ENCODE data around the gene WFDC13. TPM values are rescaled to one million over a fixed set of nuclear protein-coding genes. Genes with fewer than 3 reads are reported as not detected.
"Not testable (repeated sequence)": the region's sequence is repeated elsewhere in the genome, so short reads cannot be mapped to it uniquely, and the experiment has no call there.

Gene WFDC13
- polyA plus RNA-seq (2013, experiment 1 of 2): 0.20 TPM
- 0.21 TPM for polyA plus RNA-seq (2013, experiment 2 of 2)

DNA sequence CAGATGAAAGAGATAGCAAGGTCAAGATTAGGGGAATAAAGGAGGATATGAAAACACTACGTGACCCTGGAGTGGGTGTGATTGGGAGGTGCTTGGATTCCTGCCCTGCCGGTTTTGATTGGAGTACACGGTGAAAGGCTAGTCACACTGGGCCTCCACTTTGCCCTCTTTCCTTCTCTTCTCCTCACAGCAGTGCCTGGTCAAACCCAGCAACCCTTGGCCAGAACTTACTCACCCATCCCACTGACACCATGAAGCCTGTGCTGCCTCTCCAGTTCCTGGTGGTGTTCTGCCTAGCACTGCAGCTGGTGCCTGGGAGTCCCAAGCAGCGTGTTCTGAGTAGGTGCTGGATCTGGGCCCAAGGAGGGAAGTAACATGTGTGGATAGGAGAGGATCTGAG is at the start of gene WFDC13:
WFDC13 (plus strand) TSS at position 166 of the 400 bp plus-strand sequence; CDS start at position 252, 86 bp downstream.
- no peak within 1 kb of the TSS for H3K27ac ChIP-seq (ENCODE audit: low read depth, low read length)
- H3K36me3 ChIP-seq (ENCODE audit: control insufficient read depth, insufficient read depth, low read length): no peaks in the 10 kb centered on the region
- no CpG with 5 or more reads among the region's 4 CpGs for WGBS (ENCODE audit: extremely low coverage, insufficient coverage, low lambda C conversion rate)
- no peak within 1 kb of the TSS for H2BK5ac ChIP-seq (ENCODE audit: low read length)
- no peak for DNase-seq
- H2BK15ac ChIP-seq (replicated peaks; ENCODE audit: low read depth): no peak within 1 kb of the TSS
- H3K4ac ChIP-seq (ENCODE audit: low read depth, low read length): no peak within 1 kb of the TSS
- H3K27me3 ChIP-seq (ENCODE audit: insufficient read depth, low read length, poor library complexity): no peaks in the 10 kb centered on the region
- H3K23ac ChIP-seq (ENCODE audit: low read length): no peak within 1 kb of the TSS
- no peaks in the 10 kb centered on the region for H3K79me1 ChIP-seq (ENCODE audit: low read length)
- H3K56ac ChIP-seq (ENCODE audit: low read length): peak within 1 kb of the TSS; percentile 34
- no peaks in the 10 kb centered on the region for H3K4me1 ChIP-seq (ENCODE audit: control insufficient read depth, low read depth, low read length)
- H4K5ac ChIP-seq (ENCODE audit: low read length): no peak within 1 kb of the TSS
- no peak within 1 kb of the TSS for H2BK120ac ChIP-seq (ENCODE audit: low read depth, low read length)
- no peak within 1 kb of the TSS for H2AK5ac ChIP-seq (ENCODE audit: low read length)
- no peak within 1 kb of the TSS for H4K8ac ChIP-seq (ENCODE audit: low read depth, low read length)
- H3K9ac ChIP-seq (ENCODE audit: low read length): no peak within 1 kb of the TSS
- H3K4me3 ChIP-seq (ENCODE audit: low read length): no peak within 1 kb of the TSS
- H3K4me2 ChIP-seq (ENCODE audit: low read length): no peak within 1 kb of the TSS
- H3K79me2 ChIP-seq (ENCODE audit: control insufficient read depth, insufficient read depth, low read length): no peaks in the 10 kb centered on the region
- H3K18ac ChIP-seq (ENCODE audit: low read length): no peak within 1 kb of the TSS

DNA sequence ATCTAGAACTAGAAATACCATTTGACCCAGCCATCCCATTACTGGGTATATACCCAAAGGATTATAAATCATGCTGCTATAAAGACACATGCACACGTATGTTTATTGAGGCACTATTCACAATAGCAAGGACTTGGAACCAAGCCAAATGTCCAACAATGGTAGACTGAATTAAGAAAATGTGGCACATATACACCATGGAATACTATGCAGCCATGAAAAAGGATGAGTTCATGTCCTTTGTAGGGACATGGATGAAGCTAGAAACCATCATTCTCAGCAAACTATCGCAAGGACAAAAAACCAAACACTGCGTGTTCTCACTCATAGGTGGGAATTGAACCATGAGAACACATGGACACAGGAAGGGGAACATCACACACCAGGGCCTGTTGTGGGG is 44.8 kb upstream of the WFDC13 start:
- H3K4me3 ChIP-seq (ENCODE audit: low read length); H3K56ac ChIP-seq (ENCODE audit: low read length); H3K79me2 ChIP-seq (ENCODE audit: control insufficient read depth, insufficient read depth, low read length); H2BK15ac ChIP-seq (replicated peaks; ENCODE audit: low read depth); H3K23ac ChIP-seq (ENCODE audit: low read length); H2BK120ac ChIP-seq (ENCODE audit: low read depth, low read length); H3K9ac ChIP-seq (ENCODE audit: low read length); H4K8ac ChIP-seq (ENCODE audit: low read depth, low read length); H3K4me2 ChIP-seq (ENCODE audit: low read length); H2AK5ac ChIP-seq (ENCODE audit: low read length); H3K27me3 ChIP-seq (ENCODE audit: insufficient read depth, low read length, poor library complexity); H3K79me1 ChIP-seq (ENCODE audit: low read length); H2BK5ac ChIP-seq (ENCODE audit: low read length); H3K4me1 ChIP-seq (ENCODE audit: control insufficient read depth, low read depth, low read length); H3K4ac ChIP-seq (ENCODE audit: low read depth, low read length); DNase-seq; H3K27ac ChIP-seq (ENCODE audit: low read depth, low read length); H4K5ac ChIP-seq (ENCODE audit: low read length); H3K18ac ChIP-seq (ENCODE audit: low read length); H3K36me3 ChIP-seq (ENCODE audit: control insufficient read depth, insufficient read depth, low read length): not testable (repeated sequence)
- WGBS (ENCODE audit: extremely low coverage, insufficient coverage, low lambda C conversion rate): no CpG with 5 or more reads among the region's 3 CpGs

DNA sequence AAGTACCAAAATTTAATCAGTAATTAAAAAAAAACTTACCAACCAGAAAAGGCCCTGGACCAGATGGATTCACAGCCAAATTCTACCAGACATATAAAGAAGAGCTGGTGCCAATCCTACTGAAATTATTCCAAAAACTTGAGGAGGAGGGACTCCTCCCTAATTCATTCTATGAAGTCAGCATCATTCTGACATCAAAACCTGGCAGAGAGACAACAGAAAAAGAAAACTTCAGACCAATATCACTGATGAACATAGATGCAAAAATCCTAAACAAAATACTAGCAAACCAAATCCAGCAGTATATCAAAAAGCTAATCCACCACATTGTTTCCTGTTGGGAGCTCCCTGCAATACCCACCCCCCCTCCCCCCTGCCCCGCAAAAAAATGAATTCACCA is 31.7 kb upstream of the WFDC13 start, which contains the start of gene WFDC11:
WFDC11 (minus strand) TSS at position 101 of the 400 bp plus-strand sequence. CDS start 19,639 bp downstream, outside the sequence.
- Histone ChIP-seq H3K4me1 (ENCODE audit: control insufficient read depth, low read depth, low read length) (no peaks in the 10 kb centered on the region), H3K79me2 (ENCODE audit: control insufficient read depth, insufficient read depth, low read length) (no peaks in the 10 kb centered on the region), H3K4ac (ENCODE audit: low read depth, low read length) (no peak within 1 kb of the TSS), H3K4me3 (ENCODE audit: low read length) (no peak within 1 kb of the TSS), H3K27me3 (ENCODE audit: insufficient read depth, low read length, poor library complexity) (no peaks in the 10 kb centered on the region), H2AK5ac (ENCODE audit: low read length) (no peak within 1 kb of the TSS), H3K27ac (ENCODE audit: low read depth, low read length) (no peak within 1 kb of the TSS), H3K79me1 (ENCODE audit: low read length) (no peaks in the 10 kb centered on the region), H2BK5ac (ENCODE audit: low read length) (no peak within 1 kb of the TSS), H3K18ac (ENCODE audit: low read length) (no peak within 1 kb of the TSS), H2BK120ac (ENCODE audit: low read depth, low read length) (no peak within 1 kb of the TSS), H2BK15ac (replicated peaks; ENCODE audit: low read depth) (no peak within 1 kb of the TSS), H4K5ac (ENCODE audit: low read length) (no peak within 1 kb of the TSS), H3K56ac (ENCODE audit: low read length) (no peak within 1 kb of the TSS), H3K9ac (ENCODE audit: low read length) (no peak within 1 kb of the TSS), H3K36me3 (ENCODE audit: control insufficient read depth, insufficient read depth, low read length) (no peaks in the 10 kb centered on the region), H3K23ac (ENCODE audit: low read length) (no peak within 1 kb of the TSS), H3K4me2 (ENCODE audit: low read length) (no peak within 1 kb of the TSS), H4K8ac (ENCODE audit: low read depth, low read length) (no peak within 1 kb of the TSS)
- WGBS (ENCODE audit: extremely low coverage, insufficient coverage, low lambda C conversion rate): no CpG with 5 or more reads among the region's 1 CpG
- DNase-seq: no peak

GRCh38 chr20:45672765-45673164 is 29.1 kb upstream of the WFDC13 start:
- no peak overlapping the region for H2AK5ac ChIP-seq (ENCODE audit: low read length)
- H3K4me3 ChIP-seq (ENCODE audit: low read length): no peak overlapping the region
- H3K4me2 ChIP-seq (ENCODE audit: low read length): no peak overlapping the region
- no peak overlapping the region for H3K23ac ChIP-seq (ENCODE audit: low read length)
- H3K4me1 ChIP-seq (ENCODE audit: control insufficient read depth, low read depth, low read length): no peaks in the 10 kb centered on the region
- H3K79me2 ChIP-seq (ENCODE audit: control insufficient read depth, insufficient read depth, low read length): no peaks in the 10 kb centered on the region
- H3K27me3 ChIP-seq (ENCODE audit: insufficient read depth, low read length, poor library complexity): no peaks in the 10 kb centered on the region
- no peak overlapping the region for H3K27ac ChIP-seq (ENCODE audit: low read depth, low read length)
- no peak overlapping the region for H4K8ac ChIP-seq (ENCODE audit: low read depth, low read length)
- H3K18ac ChIP-seq (ENCODE audit: low read length): no peak overlapping the region
- no peak overlapping the region for H2BK5ac ChIP-seq (ENCODE audit: low read length)
- no peak for DNase-seq
- no peak overlapping the region for H3K4ac ChIP-seq (ENCODE audit: low read depth, low read length)
- H3K9ac ChIP-seq (ENCODE audit: low read length): no peak overlapping the region
- no peak overlapping the region for H2BK120ac ChIP-seq (ENCODE audit: low read depth, low read length)
- H3K79me1 ChIP-seq (ENCODE audit: low read length): no peaks in the 10 kb centered on the region
- no peaks in the 10 kb centered on the region for H3K36me3 ChIP-seq (ENCODE audit: control insufficient read depth, insufficient read depth, low read length)
- H4K5ac ChIP-seq (ENCODE audit: low read length): no peak overlapping the region
- H2BK15ac ChIP-seq (replicated peaks; ENCODE audit: low read depth): no peak overlapping the region
- no peak overlapping the region for H3K56ac ChIP-seq (ENCODE audit: low read length)

- no peaks in the 10 kb centered on the region for H3K36me3 ChIP-seq (ENCODE audit: control insufficient read depth, insufficient read depth, low read length)
- H3K4me2 ChIP-seq (ENCODE audit: low read length): no peak overlapping the region
- no peak overlapping the region for H4K5ac ChIP-seq (ENCODE audit: low read length)
- no peak overlapping the region for H3K9ac ChIP-seq (ENCODE audit: low read length)
- H2AK5ac ChIP-seq (ENCODE audit: low read length): no peak overlapping the region
- no peak overlapping the region for H2BK120ac ChIP-seq (ENCODE audit: low read depth, low read length)
- no peak overlapping the region for H4K8ac ChIP-seq (ENCODE audit: low read depth, low read length)
- DNase-seq: no peak
- no peak overlapping the region for H3K4ac ChIP-seq (ENCODE audit: low read depth, low read length)
- H3K27me3 ChIP-seq (ENCODE audit: insufficient read depth, low read length, poor library complexity): no peaks in the 10 kb centered on the region
- no peak overlapping the region for H3K56ac ChIP-seq (ENCODE audit: low read length)
- no peak overlapping the region for H3K27ac ChIP-seq (ENCODE audit: low read depth, low read length)
- H3K4me3 ChIP-seq (ENCODE audit: low read length): peak overlapping the region; percentile 9
- H3K4me1 ChIP-seq (ENCODE audit: control insufficient read depth, low read depth, low read length): no peaks in the 10 kb centered on the region
- no peak overlapping the region for H2BK5ac ChIP-seq (ENCODE audit: low read length)
- H3K79me1 ChIP-seq (ENCODE audit: low read length): no peaks in the 10 kb centered on the region
- no peak overlapping the region for H2BK15ac ChIP-seq (replicated peaks; ENCODE audit: low read depth)
- no peak overlapping the region for H3K23ac ChIP-seq (ENCODE audit: low read length)
- H3K18ac ChIP-seq (ENCODE audit: low read length): no peak overlapping the region
- no peaks in the 10 kb centered on the region for H3K79me2 ChIP-seq (ENCODE audit: control insufficient read depth, insufficient read depth, low read length)
These were observed 22.2 kb upstream of the WFDC13 start for GRCh38 chr20:45679650-45680049.

GRCh38 chr20:45685896-45686295 is 15.9 kb upstream of the WFDC13 start:
- Histone ChIP-seq H3K23ac (ENCODE audit: low read length) (no peak overlapping the region), H3K27me3 (ENCODE audit: insufficient read depth, low read length, poor library complexity) (no peaks in the 10 kb centered on the region), H4K8ac (ENCODE audit: low read depth, low read length) (no peak overlapping the region), H2BK15ac (replicated peaks; ENCODE audit: low read depth) (no peak overlapping the region), H3K18ac (ENCODE audit: low read length) (no peak overlapping the region), H3K9ac (ENCODE audit: low read length) (no peak overlapping the region), H2BK120ac (ENCODE audit: low read depth, low read length) (no peak overlapping the region), H3K56ac (ENCODE audit: low read length) (no peak overlapping the region), H2BK5ac (ENCODE audit: low read length) (no peak overlapping the region), H3K4me3 (ENCODE audit: low read length) (no peak overlapping the region), H3K4me1 (ENCODE audit: control insufficient read depth, low read depth, low read length) (no peaks in the 10 kb centered on the region), H4K5ac (ENCODE audit: low read length) (no peak overlapping the region), H3K79me1 (ENCODE audit: low read length) (no peaks in the 10 kb centered on the region), H3K79me2 (ENCODE audit: control insufficient read depth, insufficient read depth, low read length) (no peaks in the 10 kb centered on the region), H3K27ac (ENCODE audit: low read depth, low read length) (no peak overlapping the region), H3K4ac (ENCODE audit: low read depth, low read length) (no peak overlapping the region), H3K4me2 (ENCODE audit: low read length) (no peak overlapping the region), H2AK5ac (ENCODE audit: low read length) (no peak overlapping the region), H3K36me3 (ENCODE audit: control insufficient read depth, insufficient read depth, low read length) (no peaks in the 10 kb centered on the region)
- whole genome bisulfite sequencing (ENCODE audit: extremely low coverage, insufficient coverage, low lambda C conversion rate): no CpG with 5 or more reads among the region's 3 CpGs
- peak; percentile 73 for DNase-seq

Measured in mesendoderm (in vitro differentiated cells).